ENCODE measurements around the gene RSAD1.

RSAD1 gene

DNA sequence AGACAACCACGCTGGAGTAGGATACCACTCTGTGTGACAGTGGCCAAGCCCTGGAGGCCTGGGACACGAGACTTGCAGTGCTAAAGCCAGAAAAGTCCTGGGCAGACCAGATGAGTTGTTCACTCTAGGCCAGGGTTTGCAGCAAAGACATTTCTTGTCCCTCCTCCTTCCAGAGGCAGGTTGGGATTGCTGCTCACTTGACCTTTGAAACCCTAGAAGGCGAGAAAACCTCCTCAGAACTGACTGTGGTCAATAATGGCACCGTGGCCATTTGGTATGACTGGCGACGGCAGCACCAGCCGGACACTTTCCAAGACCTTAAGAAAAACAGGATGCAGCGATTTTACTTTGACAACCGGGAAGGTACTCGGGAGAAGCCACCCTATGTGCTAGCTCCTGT, 44.1 kb downstream of the RSAD1 start:
- DNase-seq: no peak

DNA sequence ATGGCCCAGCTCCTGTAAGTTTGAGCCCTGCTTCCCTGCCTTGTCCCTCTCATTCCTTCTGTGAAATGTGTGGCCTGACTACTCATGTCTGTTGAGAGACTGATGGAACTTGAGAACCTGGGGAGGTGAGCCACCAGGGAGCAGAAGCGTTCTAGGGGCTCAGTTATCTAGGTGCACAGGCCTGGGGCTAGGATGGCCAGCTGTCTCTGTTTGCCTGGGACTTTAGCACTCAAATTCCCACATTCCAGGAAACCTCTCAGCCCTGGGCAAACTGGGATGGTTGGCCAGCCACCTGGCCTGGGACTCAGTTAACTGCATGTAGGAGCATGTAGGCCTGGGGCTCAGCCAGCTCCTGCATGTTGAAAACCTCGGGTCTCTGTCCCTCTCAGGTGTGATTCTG, 44.5 kb downstream of the RSAD1 start:
- DNase-seq: no peak

- no peak for DNase-seq
These were observed 46.2 kb downstream of the RSAD1 start for GRCh38 chr17:50524838-50525237.

GRCh38 chr17:50527155-50527762, 48.6 kb downstream of the RSAD1 start:
- no peak for DNase-seq

DNA sequence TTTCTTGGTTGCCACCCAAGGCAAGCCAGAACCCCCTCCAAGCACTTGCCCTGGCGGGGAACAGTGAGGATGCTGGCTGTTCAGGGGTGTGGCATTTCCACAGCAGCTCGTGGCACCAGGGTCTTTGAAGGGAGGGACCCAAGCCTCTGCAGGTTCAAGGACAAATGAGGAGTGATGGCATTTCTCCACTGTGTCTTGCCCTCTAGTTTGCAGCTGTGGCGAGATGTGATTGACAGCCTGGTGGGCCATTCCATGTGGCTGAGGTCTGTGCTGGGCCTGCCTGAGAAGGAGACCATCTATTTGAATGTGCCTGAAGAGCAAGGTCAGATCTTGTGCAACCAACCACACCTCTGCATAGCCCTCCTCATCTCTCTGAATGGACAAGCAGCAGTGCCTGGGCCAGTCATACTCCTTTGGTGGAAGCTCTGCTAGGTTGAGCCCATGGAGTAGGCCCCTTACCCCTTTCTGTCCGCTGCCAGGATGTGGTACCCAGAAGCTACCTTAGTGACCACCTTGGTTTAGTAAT, 49.4 kb downstream of the RSAD1 start:
- DNase-seq: no peak

DNA sequence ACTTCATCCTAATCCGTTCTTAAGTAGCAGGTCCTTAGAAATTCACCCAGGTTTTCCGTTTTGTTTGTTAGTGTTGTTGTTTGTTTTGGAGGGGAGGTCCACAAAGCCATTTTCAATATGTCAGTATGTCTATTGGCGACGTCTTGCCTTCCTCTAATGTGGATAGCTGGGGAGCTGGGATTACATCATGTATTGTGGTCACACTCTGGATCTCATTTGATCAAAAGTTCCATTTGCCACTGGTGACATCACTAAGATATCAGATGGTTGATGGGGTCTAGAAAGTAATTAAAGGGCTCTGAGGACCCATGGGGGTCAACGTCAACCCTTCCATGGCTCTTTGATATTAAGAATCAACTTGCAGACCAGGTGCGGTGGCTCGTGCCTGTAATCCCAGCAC, 51.2 kb downstream of the RSAD1 start:
- DNase-seq: no peak

DNA sequence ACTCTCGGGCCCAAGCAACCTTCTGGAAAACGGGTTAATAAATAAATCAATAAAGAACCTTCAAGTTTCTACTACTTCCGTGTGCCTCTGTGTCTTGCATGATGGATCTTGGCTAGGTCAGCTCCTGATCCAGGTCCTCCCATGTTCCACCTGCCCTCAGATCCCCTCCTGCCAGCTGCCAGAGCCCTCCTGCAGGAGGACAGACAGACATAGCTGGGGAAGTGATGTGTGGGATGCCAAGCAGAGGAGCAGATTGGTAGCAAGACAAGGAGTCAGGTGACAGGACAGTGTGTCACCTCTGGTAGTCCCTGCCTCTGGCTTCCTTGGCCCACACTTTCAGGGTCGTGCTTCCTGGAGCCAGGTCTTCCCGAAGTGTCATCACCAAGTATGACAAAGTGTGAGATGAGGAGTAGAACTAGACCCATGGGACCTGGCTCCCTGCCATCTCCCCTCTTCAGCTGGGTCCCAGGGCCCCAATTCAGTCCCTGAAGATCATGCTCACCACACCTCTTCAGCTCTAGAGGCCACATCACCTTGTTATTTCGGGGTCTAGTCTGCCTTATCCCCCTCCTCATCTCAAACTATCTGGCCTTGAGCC, 52.9 kb downstream of the RSAD1 start:
- no peak for DNase-seq

- DNase-seq: no peak
These were observed 53.9 kb downstream of the RSAD1 start, which contains the start of gene EPN3 for GRCh38 chr17:50532452-50533024. TSS of gene EPN3 (plus strand) at chr17:50532735. CDS start at chr17:50536557, 3,822 bp downstream.

- DNase-seq: no peak
These were observed 54.5 kb downstream of the RSAD1 start for GRCh38 chr17:50533185-50533584.

DNA sequence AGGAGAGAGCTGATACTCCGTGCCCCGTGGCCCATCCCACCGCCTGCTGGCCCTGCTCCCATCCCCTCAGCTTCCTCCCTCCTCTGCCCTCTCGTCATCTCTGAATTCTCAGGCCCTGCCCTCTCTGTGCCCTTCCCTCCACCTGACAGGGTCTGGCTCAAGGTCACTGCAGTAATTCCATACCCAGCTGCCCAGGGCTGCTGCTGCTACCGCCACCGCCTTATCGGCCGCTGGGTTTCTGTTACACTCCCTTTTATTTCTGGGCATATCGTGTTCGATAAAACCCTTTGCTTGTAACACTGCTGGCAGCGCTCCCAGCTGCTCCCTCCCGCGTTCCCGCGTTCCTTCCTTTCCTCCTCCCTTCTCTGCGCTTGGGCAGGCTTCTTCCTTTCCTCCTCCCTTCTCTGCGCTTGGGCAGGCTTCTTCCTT, 55.1 kb downstream of the RSAD1 start:
- no peak for DNase-seq

GRCh38 chr17:50534222-50534978, 55.7 kb downstream of the RSAD1 start:
- DNase-seq: no peak

DNA sequence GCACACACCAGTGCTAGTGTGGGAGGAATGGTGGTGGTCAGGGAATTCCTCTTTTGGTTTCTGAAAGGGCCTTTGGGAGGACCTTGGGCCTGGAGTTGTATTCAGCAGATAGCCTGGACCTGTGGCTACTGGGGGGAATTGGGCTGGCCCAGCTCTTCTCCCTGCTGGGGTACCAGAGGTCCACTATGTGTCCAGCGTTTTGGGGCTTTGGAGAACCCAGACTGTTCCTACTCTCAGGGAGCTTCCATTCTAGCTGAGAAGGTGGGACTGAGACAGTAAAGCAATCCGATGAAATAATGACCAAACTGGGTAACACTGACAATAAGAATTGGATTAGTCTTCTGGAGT, 56.3 kb downstream of the RSAD1 start:
- no peak for DNase-seq

- DNase-seq: no peak
These were observed 56.7 kb downstream of the RSAD1 start for GRCh38 chr17:50535407-50535806.

Measured in cerebellar nuclear complex (tissue), 1 donor.